Measurements from ENCODE around the gene STX5.
A peak's percentile ranks its signal among the peaks of the same experiment; 100 is the strongest.
"Not testable (repeated sequence)": the region's sequence is repeated elsewhere in the genome, so short reads cannot be mapped to it uniquely, and the experiment has no call there.

STX5 gene

DNA sequence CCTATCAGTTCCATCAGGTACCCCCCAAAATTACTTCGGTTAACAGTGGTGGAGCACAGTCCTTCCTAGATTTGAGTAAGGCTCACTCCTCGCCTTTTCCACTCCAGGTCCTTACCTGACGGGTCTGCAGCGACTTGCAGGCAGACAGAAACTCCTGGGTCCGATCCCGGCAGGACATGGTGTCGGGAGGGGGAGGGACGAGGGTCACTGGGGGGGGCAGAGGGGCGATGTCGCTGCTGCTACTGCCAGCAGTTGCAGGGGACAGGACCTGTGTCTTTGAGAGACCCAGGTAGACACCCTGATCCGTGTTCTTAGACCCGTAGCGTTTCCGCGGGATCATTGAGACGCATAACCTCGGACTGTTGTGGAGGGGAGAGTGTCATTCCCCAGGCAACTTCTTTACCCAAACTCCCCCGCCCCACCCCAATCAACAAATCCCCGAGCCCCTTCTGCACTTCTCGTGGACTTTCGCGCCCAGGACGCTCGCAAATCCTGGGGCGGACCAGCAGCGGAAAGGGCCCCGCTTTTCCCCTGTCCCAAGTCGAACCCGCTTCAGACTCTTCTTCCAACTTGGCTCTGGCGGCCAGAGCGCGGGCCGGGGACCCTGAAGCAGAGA, 839 bp downstream of the STX5 start:
- peak; percentile 25 for DNase-seq (ENCODE audit: low spot score)

GRCh38 chr11:62828130-62828529, 3.7 kb downstream of the STX5 start:
- DNase-seq (ENCODE audit: low spot score) = not testable (repeated sequence)

DNA sequence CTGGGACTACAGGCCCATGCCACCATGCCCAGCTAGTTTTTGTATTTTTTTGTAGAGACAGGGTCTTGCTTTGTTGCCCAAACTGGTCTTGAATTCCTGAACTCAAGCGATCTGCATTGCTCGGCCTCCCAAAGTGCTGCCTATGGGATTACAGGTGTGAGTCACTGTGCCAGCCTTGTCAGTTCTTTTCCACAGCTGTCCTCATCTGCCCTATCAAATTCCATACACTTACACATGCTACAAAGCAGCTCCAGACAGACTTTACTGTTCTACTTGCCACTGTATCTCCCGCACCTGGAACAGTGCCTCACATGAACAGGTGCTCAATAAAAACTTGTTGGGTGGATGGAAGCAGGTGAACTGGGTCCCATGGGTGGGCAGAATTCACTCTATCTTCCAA, 8.2 kb downstream of the STX5 start:
- no peak for DNase-seq (ENCODE audit: low spot score)

- DNase-seq (ENCODE audit: low spot score) = no peak
Observed at GRCh38 chr11:62817129-62817528, 14.7 kb downstream of the STX5 start.

- no peak for DNase-seq (ENCODE audit: low spot score)
Observed at GRCh38 chr11:62816557-62816956, 15.3 kb downstream of the STX5 start.

GRCh38 chr11:62811659-62812058, 20.2 kb downstream of the STX5 start:
- no peak for DNase-seq (ENCODE audit: low spot score)

DNA sequence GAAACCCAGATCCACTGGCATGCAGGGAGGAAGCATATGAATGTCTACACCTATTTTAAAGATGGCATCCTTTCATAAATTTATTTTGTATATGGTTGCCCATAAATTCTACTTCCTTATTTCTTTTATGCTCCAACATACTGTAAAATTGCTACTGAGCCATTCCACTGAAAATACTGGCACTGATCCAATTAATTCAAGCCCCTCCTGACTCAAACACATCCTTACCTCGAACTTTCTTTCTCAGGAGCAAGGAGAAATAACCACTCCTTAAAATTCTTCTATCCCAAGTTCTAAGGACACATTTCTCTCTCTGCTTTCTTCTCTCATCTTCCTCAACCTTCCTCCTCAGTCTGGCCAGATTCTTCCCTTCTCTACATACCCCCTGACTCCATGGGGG, 21.1 kb downstream of the STX5 start:
- no peak for DNase-seq (ENCODE audit: low spot score)

GRCh38 chr11:62806611-62807121, 25.2 kb downstream of the STX5 start:
- no peak for DNase-seq (ENCODE audit: low spot score)

GRCh38 chr11:62805961-62806441, 25.9 kb downstream of the STX5 start:
- DNase-seq (ENCODE audit: low spot score) = no peak

- DNase-seq (ENCODE audit: low spot score) = peak; percentile 99
Observed at GRCh38 chr11:62805076-62805892, 26.6 kb downstream of the STX5 start, which contains the start of gene NXF1. Gene NXF1, minus strand, starts transcription at chr11:62805440. Its CDS starts 84 bp downstream, at chr11:62805356.

DNA sequence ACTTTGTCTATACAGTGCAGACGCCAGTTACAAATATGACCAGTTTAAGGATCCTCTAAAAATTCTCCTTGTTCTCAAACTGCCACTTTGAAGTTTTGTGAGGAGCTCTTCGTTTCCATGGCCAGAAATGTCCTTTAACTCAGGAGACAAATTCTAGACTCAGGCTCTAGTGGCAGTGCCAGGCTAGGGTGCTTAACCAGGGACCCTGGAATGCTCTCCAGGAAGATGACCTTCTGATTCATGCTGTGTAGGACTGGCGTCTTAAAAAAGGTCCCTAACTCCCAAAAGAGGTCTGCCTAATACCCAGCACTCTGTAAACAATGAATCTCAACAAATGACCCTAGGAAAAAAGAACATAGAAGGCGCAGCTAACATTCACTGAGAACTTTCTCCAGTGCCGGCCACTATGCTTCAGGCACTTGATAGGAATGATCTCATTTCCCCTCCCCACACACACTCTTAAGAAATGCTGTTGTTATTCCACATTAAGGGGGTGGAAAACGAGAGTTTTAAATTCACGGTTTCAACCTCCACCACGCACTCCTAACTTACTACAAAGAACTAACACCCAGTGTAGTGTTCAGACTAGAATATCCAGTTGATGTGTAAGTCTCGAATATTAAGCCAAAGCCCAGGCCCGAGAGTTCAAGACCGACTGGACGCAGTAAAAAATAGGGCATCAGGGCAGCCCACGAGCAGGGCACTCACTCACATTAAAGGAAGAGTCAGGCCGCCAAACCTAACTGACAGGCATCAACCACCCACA, 27.4 kb downstream of the STX5 start:
- no peak for DNase-seq (ENCODE audit: low spot score)

DNA sequence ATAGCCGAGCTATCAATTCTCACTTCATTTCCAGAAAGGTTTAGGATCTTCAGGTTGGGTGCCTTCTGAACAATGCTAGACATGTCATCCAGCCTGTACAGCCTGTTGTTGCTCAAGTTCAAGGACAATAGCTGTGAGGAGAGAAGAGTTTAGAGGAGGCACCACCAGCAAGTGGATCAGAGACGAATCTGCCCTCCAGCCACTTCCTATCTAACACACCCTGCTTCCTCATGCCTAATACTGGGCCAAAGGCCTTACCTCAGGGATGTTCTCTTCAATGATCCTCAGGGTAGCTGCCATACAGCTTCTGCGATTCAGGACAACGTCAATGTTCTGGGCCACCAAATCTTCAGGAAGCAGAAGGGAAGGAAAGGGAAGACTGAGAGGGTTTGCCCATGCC, 30.8 kb downstream of the STX5 start:
- DNase-seq (ENCODE audit: low spot score) = no peak

- no peak for DNase-seq (ENCODE audit: low spot score)
Observed at GRCh38 chr11:62799486-62799885, 32.4 kb downstream of the STX5 start.

GRCh38 chr11:62796281-62796680, 35.6 kb downstream of the STX5 start:
- no peak for DNase-seq (ENCODE audit: low spot score)

- DNase-seq (ENCODE audit: low spot score) = peak; percentile 3
Observed at GRCh38 chr11:62794201-62794775, 37.6 kb downstream of the STX5 start.

GRCh38 chr11:62792202-62792575, 39.7 kb downstream of the STX5 start:
- no peak for DNase-seq (ENCODE audit: low spot score)

GRCh38 chr11:62791501-62792201, 40.2 kb downstream of the STX5 start, which contains the start of gene TMEM223:
Gene TMEM223, minus strand, starts transcription at chr11:62792006. Its CDS starts 12 bp downstream, at chr11:62791994.
- DNase-seq (ENCODE audit: low spot score) = peak; percentile 86

- DNase-seq (ENCODE audit: low spot score) = no peak
Observed at GRCh38 chr11:62789576-62789975, 42.3 kb downstream of the STX5 start.

DNA sequence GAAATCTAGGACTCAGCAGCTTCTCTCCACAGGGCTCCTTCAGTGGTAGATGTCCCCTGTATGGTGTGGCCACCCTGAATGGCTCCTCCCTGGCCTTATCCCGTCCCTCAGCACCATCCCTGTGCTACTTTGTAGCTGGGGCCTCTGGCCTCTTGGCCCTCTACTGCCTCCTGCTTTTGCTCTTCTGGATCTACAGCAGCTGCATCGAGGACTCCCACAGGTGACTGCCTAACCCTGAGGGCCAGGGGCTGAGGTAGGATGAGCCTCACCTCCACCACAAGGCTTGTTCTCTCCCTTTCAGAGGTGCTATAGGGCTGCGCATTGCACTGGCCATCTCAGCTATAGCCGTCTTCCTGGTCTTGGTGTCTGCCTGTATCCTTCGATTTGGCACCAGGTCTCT, 42.9 kb downstream of the STX5 start:
- DNase-seq (ENCODE audit: low spot score) = no peak

- peak; percentile 99 for DNase-seq (ENCODE audit: low spot score)
Observed at GRCh38 chr11:62787005-62787759, 44.7 kb downstream of the STX5 start, which contains the start of gene TMEM179B. Gene TMEM179B, plus strand, starts transcription at chr11:62787402. Its CDS starts 30 bp downstream, at chr11:62787432.

Measured in hematopoietic multipotent progenitor cell treated with erythropoietin and hydrocortisone succinate and interleukin-3 and kit ligand, for 17 days (in vitro differentiated cells).